Forelimb muscle (tissue), 1 donor: ENCODE results near the gene ATP13A1. TPM values are rescaled to one million over a fixed set of nuclear protein-coding genes. Genes with fewer than 3 reads are reported as not detected.
"Not testable (repeated sequence)": the region's sequence is repeated elsewhere in the genome, so short reads cannot be mapped to it uniquely, and the experiment has no call there.

Experiments used
- DNase-seq: peaks from one replicate; pipeline ENCODE4 v3.0.0-alpha.2; 2013; ENCODE audit warnings: low read depth
- polyA plus RNA-seq: library from polyadenylated mRNA; unstranded; fragments of 120-200 nt; gene quantifications from one replicate; pipeline ENCODE4 v1.2.1, GENCODE V29; 2013; ENCODE audit not compliant: insufficient read length

Gene ATP13A1
- polyA plus RNA-seq = 25.0 TPM

DNA sequence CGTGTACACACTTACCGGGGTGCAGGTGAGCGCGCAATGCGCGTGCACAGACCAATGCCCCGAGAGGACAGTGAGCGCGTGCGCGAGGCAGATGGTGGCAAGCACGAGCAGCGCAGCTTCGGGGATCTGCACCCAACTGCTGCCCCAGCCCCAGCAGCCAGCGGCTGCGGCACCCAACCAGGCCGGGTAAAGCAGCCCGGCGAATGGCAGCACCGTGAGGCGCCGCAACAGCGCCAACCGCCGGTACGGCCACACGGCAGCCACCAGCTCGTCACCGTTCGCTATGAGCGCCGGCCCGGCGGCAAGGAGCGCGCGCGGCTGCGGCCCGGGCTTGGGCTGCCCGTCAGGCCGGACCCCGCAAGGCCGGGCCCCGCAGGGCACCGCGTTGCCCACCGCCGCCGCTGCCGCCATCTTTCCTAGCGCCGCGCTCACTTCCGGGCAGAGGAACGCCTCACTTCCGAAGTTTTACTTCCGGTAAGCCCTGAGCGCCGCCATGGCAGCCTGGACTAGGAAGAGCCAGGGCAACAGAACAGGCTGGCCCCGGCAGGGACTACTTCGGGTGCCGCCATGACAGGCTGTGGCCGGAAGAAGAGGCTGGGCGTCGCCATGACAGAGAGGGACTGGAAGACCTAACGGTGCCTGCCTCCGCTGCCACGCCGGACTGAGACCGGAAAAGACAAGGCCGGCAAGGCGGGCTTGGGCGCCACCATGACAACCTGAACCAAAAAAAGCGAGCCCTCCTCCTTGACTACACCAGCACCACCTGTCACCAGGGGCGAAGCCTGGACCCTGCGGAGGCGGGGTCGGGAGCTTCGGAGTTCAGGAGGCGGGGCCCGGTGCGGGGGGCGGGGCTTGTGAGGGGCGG, at the start of gene ATP13A1:
ATP13A1 (minus strand) TSS at position 421 of the 865 bp plus-strand sequence; CDS start at position 411, 10 bp downstream.
- DNase-seq = peak; percentile 94

- DNase-seq = no peak
Observed at GRCh38 chr19:19711934-19712828, 48.7 kb upstream of the ATP13A1 start.

DNA sequence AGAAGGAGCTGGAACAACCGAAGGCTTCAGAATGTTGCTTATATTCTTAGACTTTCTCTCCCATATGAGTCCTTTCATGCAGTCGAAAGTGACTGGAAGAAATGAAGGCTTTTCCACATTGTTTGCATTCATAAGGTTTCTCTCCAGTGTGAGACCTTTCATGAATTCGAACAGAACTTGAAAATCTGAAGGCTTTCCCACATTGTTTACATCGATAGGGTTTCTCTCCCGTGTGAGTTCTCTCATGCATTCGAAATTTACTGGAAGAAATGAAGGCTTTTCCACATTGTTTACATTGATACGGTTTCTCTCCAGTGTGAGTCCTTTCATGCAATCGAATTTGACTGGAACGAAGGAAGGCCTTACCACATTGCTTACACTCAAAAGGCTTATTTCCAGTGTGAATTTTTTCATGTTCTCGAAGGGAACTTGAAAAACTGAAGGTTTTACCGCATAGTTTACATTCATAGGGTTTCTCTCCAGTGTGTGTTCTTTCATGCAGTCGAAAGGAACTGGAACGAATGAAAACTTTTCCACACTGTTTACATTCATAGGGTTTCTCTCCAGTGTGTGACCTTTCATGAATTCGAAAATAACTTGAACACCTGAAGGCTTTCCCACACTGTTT, 47.9 kb upstream of the ATP13A1 start:
- DNase-seq = no peak

DNA sequence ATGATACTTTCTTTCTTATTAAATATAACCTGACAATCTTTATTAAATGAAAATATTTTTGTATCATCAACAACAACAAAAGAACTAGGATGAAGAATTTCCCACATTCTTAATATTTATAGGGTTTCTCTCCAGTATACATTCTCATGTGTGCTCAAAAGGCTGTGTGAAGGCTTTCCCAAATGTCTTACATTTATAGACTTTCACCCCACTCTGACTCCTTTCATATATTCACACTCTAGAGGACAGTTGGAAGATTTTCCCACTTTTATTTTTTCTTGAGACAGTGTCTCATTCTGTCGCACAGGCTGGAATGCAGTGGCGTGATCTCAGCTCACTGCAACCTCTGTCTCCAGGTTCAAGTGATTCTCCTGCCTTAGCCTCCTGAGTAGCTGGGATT, 47.0 kb upstream of the ATP13A1 start:
- DNase-seq = no peak

- no peak for DNase-seq
Observed at GRCh38 chr19:19704836-19705235, 41.4 kb upstream of the ATP13A1 start.

- not testable (repeated sequence) for DNase-seq
Observed at GRCh38 chr19:19700493-19700892, 37.0 kb upstream of the ATP13A1 start.

DNA sequence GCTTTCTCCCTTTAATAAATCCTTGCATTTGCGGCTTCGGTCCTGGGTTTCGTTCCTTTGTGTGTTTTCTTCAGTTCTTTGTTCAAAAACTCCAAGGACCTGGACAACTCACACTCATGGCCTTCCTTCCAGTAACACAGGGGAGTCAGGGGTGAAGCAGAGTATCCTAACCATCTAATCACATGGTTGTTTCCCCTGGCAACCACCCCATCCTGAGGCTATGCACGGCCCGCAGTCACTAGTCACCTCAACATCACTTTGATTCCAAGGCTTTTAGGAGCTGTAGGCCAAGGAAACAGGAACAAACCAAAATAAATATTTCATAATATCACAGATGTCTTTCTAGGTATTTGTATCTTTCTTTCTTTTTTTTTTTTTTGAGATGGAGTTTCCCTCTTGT, 34.1 kb upstream of the ATP13A1 start:
- DNase-seq = no peak

GRCh38 chr19:19696386-19696785, 32.9 kb upstream of the ATP13A1 start:
- DNase-seq = no peak

DNA sequence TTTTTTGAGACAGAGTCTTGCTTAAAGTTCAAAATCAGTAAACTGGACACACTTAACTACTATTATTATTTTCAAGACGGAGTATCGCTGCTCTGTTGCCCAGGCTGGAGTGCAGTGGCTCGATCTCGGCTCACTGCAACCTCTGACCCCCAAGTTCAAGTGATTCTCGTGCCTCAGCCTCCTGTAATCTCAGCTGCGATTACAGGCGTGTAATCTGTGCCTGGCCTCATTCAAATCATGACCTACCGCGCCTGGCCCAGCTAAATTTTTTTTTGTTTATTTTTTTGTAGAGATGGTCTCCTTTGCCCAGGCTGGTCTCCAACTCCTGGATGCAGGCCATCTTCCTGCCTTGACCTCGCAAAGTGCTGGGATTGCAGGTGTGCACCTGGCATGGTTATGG, 28.2 kb upstream of the ATP13A1 start:
- DNase-seq = no peak

DNA sequence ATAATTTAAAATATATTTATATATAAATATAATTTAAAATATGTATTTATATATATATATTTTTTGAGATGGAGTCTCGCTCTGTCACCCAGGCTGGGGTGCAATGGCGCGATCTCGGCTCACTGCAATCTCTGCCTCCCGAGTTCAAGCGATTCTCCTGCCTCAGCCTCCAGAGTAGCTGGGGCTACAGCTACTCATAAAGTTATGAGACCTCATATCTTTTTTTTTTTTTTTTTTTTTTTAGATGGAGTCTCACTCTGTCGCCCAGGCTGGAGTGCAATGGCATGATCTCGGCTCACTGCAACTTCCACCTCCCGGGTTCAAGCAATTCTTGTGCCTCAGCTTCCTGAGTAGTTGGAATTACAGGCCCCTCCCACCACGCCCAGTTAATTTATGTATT, 25.5 kb upstream of the ATP13A1 start:
- DNase-seq = not testable (repeated sequence)

GRCh38 chr19:19687090-19687489, 23.6 kb upstream of the ATP13A1 start:
- no peak for DNase-seq

- DNase-seq = no peak
Observed at GRCh38 chr19:19686580-19686979, 23.1 kb upstream of the ATP13A1 start.

GRCh38 chr19:19686119-19686518, 22.6 kb upstream of the ATP13A1 start:
- not testable (repeated sequence) for DNase-seq

DNA sequence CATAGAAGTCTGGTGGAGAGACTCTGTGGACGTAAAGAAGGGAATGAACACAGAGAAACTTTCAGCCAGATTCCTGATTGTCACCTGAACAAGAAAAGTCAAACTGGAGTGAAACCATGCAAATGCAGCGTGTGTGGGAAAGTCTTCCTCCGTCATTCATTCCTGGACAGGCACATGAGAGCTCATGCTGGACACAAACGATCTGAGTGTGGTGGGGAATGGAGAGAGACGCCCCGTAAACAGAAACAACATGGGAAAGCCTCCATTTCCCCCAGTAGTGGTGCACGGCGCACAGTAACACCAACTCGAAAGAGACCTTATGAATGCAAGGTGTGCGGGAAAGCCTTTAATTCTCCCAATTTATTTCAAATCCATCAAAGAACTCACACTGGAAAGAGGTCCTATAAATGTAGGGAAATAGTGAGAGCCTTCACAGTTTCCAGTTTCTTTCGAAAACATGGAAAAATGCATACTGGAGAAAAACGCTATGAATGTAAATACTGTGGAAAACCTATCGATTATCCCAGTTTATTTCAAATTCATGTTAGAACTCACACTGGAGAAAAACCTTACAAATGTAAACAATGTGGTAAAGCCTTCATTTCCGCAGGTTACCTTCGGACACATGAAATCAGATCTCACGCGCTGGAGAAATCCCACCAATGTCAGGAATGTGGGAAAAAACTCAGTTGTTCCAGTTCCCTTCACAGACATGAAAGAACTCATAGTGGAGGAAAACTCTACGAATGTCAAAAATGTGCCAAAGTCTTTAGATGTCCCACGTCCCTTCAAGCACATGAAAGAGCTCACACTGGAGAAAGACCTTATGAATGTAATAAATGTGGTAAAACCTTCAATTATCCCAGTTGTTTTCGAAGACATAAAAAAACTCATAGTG, 15.9 kb upstream of the ATP13A1 start:
- DNase-seq = no peak

- no peak for DNase-seq
Observed at GRCh38 chr19:19677579-19677978, 14.1 kb upstream of the ATP13A1 start.

GRCh38 chr19:19674315-19674714, 10.8 kb upstream of the ATP13A1 start:
- no peak for DNase-seq

DNA sequence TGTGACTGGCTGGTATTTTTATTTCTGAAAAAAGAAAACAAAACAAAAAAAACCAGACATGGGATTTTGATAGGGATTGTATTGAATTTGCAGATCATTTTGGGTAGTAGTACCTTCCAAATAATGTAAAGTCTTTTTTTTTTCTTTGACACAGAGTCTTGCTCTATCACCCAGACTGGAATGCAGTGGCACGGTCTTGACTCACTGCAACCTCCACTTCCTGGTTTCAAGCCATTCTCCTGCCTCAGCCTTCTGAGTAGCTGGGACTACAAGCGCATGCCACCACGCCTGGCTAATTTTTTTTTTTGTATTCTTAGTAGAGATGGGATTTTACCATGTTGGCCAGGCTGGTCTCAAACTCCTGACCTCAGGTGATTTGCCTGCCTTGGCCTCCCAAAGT, 9.3 kb upstream of the ATP13A1 start:
- no peak for DNase-seq

GRCh38 chr19:19670070-19670551, 6.6 kb upstream of the ATP13A1 start:
- no peak for DNase-seq

DNA sequence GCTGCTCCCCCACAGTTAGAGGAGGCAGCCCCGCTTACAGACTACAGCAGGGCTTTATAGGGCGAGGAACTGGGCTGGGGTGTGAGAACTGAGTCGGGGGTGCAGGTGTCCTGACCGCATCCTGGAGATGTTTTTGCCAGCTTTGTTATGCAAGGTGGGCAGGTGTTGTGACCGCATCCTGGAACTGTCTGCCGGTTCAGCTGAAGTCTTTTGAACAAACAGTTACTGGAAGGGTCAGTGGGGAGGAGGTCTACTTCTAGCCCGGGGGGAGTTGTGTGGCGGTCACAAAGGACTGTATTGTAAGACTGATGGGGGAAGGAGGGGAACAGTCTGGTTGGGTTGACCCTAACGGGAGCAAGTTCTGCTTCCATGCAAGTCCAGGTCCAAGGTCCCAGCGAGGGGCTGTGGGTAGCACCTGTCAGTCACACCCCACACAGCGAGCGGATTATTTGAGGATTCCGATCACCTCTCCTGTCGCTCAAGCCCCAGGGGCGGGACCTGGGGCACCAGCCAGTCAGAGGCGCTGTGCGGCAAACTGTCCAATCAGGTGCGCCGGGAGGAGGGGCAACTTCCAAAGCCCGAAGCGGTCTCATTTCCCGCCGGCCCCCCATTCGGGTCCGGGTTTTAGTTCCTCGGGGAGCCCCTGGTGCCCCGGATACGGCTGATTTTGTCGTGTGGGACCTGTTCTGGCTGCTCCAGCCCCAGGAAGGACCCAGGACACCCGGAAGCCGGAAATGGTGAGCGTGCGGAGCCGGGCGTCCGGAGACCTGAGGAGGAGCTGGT, 4.9 kb upstream of the ATP13A1 start, which contains the start of gene ZNF101:
ZNF101 (plus strand) TSS at position 610 of the 783 bp plus-strand sequence; CDS start at position 735, 125 bp downstream.
- peak; percentile 72 for DNase-seq

DNA sequence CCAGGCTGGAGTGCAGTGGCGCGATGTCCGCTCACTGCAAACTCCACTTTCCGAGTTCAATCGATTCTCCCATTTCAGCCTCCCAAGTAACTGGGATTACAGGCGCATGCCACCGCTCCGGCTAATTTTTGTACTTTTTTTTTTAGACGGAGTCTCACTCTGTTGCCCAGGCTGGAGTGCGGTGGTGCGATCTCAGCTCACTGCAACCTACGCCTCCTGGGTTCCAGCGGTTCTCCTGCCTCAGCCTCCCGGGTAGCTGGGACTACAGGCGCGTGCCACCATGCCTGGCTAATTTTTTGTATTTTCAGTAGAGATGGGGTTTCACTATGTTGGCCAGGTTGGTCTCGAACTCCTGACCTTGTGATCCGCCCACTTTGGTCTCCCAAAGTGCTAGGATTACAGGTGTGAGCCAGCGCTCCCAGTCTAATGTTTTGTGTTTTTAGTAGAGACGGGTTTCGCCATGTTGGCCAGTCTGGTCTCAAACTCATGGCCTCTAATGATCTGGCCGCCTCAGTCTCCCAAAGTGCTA, 2.0 kb upstream of the ATP13A1 start:
- DNase-seq = not testable (repeated sequence)
